GM21717 (cell line): ENCODE data around the gene GALNT12.

Experiments
- ATAC-seq: cut with Tn5 transposase; IDR thresholded peaks from one replicate; pipeline ENCODE4 v1.9.1; 2021; ENCODE audit warnings: mild to moderate bottlenecking, moderate library complexity; ENCODE audit not compliant: unreplicated experiment

GALNT12 gene

DNA sequence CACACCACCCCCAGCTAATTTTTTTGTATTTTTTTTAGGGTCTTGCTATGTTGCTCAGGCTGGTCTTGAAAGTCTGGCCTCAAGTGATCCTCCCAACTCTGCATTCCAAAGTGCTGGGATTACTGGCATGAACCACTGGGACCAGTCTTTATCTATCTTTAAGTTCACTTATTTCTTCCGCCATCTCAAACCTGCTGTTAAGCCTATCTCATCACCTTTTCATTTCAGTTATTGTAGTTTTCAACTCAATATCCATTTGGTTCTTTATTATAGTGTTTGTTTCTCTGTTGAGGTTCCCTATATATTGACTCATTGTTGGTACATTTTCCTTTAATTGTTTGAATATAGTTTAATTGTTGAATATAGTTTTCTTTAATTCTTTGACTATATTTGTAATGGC is 48.1 kb downstream of the GALNT12 start:
- ATAC-seq = no peak

DNA sequence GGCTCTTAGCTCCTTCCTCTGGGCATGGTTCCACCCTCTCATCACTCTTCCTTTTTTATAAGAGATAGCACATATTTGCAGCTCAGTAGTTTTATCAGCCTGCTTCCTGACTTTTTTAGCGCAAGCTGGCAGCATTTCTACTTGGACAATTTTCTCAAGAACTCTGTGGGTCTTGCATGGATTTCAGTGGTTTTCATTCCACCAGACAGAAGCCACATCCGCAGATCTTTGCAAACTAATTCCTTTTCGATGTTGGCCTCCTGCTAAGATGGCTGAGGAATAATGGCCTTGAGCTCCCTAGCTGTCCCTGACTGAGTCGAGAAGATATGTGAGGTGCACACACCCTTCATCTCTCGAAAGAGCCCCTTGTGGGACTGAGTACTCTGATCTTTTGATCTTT is 49.5 kb downstream of the GALNT12 start:
- ATAC-seq = no peak

DNA sequence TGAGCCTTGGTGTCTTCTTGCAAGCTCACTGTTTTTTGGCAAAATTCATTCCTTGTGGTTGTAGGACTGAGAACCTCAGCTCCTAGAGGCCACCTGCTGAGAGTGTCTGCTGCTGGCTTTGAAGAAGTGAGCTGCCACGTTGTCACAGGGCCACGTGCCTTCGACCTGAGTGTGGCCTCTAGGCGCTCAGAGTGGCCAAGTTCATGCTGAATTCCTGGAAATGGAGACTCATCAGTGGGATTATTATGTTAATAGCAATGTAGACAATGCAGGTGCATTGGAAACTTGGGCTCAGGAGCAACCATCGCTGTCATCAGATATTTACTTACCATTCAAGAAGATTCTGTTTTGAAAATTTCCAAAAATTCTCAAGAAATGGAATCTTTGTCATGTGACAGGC is 52.5 kb downstream of the GALNT12 start:
- ATAC-seq = no peak

DNA sequence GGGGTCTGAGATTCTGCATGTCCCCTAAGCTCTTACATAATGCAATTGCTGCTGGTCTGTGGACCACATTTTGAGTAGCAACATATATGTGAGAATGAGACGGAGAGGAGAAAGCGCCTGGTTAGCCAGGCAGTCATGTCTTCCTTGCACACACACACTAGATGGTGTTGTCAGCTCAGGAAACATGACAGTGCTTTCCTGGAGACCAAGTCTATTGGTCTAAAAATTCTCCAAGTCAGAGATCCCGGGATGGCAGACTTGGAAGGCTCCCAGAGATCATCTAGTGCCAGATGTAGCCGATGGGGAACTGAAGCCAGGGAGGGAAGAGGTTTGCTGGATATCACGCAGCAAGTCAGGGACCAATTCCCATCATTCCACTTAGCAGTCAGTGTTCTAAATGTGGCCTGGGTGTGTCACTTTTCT is 53.4 kb downstream of the GALNT12 start:
- ATAC-seq = no peak

DNA sequence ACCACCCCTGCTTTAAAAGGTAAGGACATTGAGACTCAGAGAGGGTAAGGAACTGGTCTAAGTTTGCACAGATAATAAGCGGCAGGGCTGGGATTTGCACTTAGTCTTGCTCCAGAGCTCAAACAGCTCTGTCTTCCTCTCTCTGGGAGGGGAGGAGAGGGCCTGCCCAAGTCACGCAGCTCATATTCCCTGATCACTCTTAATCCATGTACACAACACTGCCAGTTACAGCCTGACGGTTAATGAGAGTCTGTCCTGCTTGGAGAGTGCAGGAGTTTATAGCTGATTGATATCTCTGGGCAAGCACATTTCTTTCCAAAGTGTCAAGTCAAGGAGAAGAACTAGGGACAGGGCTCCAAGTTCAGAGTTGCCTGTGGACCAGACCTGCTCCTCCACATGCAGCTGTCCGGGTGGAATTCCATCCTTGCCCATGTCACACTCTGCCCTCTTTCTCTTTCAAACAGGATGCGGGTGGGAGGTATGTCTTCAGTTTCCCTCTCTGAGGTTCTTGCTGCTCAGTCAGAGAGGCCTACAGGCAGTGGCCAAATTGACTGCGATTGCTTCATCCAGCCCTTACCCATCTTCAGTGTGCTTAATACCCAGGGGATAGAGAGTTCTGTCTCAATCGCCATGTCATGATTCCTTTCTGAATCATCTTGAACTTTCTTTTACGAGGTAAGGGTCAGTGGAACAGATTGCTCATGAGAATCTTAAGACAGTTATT is 54.5 kb downstream of the GALNT12 start:
- ATAC-seq = no peak

DNA sequence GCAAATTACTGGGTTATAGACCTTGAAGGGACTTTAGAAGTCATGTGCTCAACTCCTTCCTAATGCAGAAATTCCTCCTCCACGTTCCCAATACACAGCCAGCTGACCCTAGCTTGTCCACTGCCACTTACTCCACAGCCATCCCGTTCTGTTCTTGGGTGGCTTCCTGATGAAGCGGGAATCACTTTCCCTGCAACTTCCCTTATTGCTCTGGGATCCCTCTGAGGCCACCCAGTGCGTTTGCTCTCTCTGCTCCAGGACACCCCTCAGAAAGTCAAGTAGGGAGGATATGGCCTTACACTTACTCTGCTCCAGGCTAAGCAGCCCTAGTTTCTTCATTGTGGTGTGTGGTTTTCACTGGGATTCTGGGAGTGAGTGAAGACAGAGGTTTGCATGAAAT is 55.5 kb downstream of the GALNT12 start:
- ATAC-seq = no peak

DNA sequence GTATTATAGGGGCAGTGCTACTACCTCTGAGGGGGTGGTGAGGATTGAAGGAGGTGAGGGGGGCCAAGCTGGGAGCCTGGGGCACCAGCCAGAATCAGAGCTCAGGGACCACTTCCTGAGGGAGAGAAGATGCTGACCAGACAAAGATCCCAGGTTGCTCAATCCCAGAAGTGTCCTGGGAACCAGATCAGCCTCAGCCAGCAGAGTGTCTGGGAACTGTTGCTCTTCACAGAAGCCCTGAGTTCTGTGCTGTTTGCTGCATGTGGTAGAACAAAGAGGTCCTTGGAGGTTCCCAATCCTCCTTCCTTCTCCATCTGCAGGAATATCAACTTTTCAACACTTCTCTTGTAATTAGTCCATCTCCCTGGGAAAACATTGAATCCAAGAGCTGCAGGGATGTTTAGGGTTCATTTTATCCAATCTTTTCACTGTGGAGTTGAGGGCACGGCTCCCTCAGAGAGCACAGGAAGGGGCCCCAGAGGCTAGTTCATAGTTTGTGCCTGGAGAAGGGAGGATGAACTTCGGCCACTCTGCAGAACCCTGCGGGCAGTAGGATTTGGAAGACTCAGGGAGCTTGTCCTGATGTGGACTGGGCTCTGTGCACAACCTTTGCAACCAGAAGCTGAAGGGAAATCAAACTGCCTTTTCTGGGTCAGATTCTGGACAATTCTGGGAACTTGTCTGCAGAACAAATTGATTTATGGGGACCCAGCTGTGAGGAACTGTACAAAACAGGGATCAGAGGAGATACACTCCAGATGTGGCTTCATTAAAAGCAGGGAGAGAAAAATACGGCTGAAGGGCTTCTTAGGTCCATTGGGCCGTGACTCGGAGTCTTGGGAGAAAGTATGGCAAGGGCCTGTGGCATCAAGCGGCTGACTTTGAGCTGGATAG is 57.1 kb downstream of the GALNT12 start:
- ATAC-seq = no peak

DNA sequence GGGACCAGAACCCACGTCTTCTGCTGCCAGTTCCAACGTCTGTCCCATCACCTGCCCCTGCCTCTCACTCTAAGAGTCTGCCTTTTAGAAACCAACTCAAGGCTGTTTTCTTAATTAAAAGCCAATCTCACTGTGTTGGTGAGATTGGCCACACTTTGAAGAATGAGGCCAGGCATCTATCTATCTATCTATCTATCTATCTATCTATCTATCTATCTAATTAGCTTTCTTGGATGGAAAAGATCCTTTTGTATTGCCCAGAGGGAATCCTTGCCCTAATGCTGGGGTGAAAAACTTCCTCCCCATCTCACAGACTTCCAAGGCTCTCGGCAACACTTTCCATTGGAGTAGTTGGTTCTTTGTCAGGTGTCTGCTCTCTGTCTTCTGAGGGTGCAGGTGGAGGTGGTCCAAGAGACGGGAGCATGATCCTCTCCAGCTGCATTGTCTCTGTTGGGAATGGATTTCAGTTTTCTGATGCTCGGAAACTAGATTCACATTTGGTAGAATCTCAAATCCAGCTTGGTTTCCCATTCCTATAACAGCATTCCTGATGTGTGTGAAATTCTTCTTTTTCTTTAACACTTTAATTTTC is 57.9 kb downstream of the GALNT12 start:
- ATAC-seq = no peak

DNA sequence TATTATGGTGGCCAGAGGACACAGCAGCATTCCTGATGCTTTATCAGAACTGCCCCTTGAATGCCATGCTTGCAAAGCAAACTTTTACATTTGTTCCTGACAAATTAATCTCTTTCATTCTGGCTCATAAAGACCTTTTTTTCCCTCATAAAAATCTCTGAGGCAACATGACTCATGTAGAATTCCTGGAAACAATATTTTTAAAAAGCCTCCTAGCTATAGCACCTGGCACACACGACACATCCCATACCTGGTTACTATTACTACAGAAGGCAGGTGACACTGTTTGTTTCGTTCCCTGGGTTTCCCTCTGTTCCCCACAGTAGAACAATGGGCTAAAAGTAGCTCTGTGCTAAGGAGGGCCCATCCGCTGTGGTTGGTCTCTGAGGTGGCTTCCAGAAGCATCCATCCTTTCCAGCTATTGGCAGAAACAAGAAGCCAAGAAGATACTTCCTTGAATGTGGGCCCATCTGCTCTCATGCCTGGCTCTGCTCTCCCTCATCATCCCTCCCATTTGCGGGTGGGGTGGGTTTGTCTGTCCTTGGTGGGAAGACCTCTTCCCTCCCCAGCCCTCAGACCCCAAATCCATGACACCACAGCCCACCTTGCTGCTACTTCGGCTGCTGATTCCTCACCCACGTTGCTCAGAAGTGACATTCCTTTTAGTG is 59.1 kb downstream of the GALNT12 start:
- no peak for ATAC-seq

DNA sequence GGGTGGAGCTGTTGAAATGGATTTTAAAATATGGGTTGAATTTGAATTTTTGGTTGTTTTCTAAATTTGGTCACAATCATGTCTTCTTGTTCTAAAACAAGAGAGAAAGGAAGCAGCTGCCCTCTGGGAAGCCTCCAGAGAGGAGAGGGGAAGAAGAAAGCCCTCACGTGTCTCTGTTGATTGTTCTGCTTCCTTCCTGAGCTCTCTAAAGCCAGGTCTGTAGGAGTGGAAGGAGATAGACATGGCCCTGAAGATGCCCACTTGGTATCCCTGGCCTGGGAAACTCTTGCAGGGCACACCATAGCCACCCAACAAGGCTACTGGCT is 59.6 kb downstream of the GALNT12 start:
- no peak for ATAC-seq

DNA sequence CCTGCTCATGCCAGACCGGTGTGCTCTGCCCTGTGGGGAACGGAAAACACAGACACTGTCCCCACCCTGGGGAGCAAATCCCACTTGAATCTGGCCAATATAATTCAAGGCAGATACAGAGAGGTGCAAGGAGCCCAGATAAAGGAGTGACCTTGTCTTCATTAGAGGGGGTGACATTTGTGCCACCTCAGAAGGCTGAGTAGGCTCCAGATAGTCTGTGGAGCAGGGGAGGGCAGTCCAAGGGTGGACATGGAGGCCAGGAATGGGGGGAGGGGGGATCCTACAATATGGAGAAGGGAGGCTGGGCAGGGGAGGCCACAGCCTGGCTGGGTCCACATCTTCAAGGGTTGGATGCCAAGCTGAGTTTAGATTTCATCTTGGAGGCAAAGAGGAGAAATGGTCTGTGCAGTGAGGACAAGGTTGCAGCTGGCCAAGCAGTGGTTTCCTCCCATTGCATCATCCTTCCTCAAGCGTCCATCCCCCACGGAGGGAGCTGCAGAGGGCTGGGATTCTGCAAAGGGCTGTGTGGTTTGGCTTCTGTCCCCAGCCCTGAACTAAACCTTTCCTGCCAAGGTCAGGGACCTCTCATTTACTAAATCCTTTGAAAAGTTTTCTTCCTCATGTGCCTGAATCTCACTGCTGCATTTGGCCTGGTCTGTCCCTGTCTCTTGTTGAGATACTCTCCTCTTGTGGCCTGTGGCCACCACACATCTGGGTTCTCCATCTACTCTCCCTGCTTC is 60.1 kb downstream of the GALNT12 start:
- no peak for ATAC-seq

DNA sequence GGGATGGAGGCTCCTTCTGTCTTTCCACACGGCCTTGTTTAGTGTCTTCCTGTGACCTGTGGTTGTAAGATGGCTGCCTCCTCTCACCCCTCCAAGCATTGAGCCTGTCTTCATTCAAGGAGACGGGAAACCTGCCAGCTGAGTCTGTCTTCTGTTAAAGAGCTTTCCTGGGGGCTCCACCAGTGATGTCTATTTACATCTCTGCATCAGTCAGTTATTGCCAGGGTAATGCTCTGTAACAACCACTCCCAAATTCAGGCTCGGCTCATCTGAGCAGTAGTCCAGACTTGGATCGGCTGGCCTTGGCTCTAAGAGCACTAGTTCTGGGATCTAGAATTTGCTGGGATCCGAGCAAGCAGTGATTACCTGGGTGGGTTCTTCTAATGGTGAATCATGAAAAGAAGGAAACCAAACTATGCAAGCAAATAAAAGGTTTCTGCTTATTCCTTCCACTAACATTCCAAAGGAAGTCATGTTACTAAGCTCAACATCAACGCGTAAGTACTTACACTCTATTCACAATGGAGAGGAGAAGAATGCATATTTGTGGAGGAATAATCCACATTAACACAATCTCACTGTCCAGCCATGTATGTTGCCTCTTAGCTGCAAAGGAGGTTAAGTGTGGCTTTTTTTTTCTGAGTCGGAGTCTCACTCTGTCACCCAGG is 61.7 kb downstream of the GALNT12 start:
- no peak for ATAC-seq

DNA sequence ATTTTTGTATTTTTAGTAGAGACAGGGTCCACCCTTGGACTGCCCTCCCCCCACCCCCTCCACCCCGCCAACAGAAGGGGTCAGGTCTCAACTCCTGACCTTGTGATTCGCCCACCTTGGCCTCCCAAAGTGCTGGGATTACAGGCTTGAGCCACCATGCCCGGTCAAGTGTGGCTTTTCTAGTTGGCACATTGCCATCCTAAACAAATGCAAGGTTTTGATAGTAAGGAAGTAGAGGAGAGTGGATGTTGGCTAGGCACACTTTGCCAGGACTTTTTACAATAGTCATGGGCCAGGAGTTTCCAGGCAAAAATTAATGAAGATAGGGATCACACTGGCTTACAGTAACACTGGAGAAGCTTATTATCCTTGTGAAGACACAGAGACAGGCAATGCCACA is 62.4 kb downstream of the GALNT12 start:
- no peak for ATAC-seq

DNA sequence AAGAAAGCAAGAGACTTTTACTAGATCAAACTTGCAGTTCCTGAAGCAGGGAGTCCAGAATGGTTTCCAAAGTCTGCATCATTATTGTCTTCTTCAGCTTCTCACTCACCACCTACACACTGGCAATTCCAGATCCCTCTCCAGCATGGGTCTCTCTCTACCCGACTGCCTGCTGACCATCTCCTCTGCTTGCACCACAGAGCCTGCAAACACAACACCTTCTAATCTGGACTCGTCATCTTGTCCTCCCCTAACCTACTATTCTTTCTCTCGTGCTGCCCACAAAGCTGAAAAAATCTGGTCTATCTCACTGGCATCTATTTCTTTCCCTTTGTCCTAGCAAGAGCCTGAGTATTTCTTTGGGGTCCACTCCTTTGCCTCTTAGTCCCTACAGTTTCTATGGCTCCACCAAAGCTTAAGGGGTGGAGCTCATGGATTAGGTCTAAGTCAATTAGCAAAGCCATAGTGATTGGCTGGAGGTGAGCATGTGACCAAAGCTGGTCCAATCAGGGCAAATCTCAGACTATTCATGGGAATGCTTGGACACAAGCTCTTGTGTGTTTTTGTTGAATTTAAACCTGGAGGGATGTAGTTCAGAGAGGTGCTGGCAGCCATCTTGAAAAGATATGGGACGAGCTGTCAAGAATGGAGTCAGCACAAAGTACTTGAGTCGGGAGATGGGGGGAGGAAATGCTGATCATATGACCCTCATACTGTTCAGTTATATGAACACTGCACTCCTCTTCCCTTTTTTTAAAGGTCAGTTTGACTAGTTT is 63.5 kb downstream of the GALNT12 start:
- ATAC-seq = no peak

DNA sequence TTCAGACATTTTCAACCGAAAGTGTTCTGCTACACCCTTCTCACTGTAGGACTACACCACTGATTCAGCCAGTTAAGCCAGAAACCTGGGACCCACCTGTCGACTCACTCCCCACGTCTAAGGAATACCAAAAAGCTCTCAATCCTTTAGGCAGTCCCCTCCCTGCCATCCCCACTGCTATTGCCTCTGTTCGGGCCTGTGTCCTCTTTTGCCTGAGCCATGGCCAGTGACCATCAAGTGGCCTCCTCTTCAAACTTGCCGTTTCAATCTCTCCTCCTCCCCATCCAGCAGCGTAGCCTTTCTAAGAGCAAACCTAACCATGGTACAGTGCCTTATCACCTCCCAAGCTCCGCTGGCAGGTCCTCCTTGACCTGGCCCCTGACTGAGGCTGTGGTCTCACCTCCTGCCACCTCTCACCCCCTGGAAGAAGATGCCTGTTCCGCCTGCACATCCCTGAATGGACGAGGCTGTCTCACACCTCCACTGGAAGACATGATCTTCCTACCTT is 64.1 kb downstream of the GALNT12 start:
- ATAC-seq = no peak

DNA sequence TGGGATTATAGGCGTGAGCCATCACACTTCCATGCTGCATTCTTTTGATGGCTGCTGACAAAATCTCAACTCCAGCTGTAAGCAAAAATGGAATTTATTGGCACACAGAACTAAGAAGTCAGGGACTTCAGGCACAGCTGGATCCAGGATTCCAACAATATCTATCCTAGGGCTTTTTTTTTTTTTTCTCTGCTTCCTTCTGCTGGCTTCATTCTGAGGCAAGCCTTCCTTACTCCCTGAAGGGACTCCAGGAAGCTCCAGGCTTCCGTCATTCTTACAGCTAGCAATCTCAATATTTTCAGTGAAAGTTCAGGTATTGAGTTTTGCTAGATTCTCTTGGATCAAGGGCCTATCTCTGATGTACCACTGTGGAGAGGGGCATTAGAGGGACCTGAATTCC is 66.1 kb downstream of the GALNT12 start:
- ATAC-seq = no peak

DNA sequence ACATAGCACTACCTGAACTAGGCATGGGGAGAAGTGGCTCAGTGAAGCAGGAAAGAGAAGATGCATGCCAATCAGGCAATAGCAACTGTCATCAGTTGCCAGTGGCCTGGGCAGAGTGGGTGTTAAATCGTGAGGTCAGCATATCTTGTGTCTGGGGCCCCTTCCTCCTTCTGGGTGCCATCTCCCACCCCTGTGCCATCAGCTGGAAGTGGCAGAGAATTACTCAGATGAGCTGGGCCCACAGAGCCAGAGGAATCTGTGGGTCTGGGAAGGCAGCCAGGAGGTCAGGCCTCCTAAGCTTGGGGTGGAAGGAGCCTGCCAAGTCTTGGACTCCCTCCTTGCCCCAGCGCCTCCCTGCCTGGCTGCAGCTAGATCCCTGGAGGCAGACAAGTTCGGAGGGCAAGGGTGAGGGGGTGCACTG is 66.5 kb downstream of the GALNT12 start:
- no peak for ATAC-seq

DNA sequence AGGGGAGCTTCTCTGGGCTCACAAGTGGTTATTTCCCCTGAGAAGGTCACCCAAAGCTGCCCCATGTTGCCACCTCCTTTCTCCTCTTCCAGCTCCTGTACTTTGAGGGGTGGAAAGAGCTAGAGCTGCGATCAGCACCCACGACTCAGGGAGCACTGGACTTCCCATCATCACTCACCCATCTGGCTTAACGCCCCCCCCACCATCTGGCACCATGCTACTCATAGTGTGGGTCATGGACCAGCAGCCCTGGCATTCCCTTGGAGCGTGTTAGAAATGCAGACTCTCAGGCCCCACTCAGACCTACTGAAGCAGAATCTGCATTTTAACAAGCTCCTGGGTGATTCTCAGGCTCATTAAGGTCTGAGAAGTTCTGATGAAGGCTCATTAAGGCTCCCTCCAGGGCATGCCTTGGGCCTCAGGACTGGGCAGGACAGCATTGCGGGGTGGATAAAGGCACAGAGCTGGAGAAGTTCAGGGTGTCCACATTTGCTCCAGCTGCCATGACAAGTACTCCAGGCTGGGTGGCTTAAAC is 67.3 kb downstream of the GALNT12 start:
- ATAC-seq = no peak

DNA sequence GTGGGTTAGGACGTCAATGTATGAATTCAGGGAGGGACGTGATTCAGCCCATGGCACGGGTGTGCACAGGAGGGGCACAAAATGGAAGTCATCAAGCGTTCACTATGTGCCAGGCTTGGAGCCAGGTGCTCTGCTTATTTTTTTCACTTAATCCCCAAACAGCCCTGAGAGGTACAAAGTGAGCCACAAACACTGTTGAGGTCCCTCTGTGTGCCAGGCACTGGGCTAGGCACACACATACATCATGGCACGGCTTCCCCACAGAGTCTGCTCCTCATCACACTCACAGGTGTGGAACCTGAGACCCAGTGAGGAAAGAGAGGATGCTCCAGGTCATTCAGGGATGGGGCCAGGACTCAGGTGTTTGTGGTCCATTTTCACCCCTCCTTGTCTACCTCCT is 68.1 kb downstream of the GALNT12 start:
- ATAC-seq = no peak
